ENCODE results near the gene LRIT3.
"Not testable (repeated sequence)": the region's sequence is repeated elsewhere in the genome, so short reads cannot be mapped to it uniquely, and the experiment has no call there.

The LRIT3 gene

DNA sequence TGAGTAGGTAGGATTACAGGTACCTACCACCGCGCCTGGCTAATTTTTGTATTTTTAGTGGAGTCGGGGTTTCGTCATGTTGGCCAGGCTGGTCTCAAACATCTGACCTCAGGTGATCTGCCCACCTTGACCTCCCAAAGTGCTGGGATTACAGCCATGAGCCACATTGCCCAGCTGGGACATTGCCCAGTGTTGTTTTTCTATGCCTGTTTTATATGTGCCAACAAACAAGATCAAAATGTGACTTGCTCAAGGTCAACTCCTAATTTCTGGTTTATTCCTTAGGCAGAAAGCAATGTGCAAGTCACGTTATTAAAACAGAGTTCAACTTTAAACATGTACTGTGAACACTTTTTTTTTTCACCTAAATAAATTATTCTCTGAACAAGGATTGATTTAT is 2.7 kb downstream of the LRIT3 start:
- no peak for DNase-seq

DNA sequence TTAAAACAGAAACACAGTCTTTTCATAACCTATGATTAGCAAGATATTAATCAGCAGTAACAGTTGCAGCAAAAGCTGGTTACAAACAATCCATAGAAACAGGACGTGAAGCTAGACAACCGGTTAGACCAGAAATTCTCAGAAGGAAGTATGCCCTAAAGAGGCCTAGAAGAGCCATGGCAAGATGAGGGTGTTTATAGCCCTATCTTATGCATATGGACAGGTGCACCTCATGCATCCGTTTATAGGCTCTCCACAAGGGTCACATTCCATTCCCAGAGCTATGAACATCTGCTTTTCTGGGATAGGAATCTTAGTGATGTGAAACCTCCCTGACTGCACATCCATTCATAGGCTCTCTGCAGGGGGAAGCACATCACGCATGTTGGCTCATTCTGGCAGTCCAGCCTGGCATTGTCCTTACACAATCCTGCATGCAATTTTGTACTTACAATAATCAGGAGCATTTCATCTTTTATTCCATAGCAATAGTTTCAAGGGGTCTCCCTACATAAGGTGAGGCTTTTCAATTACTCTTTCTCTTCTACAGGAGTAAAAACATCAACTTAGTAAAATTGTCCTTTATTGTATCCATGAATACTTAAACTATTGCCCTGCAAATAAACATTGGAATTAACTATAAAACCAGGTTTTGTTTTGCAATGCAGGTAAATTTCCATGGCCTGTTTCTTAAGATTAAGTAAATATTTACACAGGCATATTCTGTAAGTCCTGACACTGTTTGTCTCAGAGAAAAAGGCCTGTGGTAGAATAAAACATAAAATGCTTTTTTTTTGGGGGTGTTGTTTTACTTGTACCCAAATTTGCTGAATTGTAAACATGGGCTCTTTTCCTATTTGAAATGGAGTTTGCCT is 11.8 kb downstream of the LRIT3 start:
- DNase-seq = not testable (repeated sequence)

DNA sequence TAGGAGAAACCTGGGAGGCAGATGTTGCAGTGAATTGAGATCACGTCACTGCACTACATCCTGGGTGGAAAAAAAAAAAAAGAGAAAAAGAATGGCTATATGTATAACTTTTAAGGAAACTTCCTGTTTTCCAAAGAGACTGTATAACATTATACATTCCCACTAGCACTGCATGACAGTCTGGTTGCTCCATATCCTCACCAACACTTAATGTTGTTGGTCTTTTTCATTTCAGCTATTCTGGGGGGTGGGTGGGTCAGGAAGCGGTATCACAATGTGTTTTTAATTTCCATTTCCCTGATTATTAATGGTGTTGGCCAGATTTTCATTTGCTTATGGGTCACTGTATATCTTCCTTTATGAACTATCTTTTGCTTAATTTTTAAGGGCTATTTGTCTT is 13.4 kb downstream of the LRIT3 start:
- DNase-seq = no peak

DNA sequence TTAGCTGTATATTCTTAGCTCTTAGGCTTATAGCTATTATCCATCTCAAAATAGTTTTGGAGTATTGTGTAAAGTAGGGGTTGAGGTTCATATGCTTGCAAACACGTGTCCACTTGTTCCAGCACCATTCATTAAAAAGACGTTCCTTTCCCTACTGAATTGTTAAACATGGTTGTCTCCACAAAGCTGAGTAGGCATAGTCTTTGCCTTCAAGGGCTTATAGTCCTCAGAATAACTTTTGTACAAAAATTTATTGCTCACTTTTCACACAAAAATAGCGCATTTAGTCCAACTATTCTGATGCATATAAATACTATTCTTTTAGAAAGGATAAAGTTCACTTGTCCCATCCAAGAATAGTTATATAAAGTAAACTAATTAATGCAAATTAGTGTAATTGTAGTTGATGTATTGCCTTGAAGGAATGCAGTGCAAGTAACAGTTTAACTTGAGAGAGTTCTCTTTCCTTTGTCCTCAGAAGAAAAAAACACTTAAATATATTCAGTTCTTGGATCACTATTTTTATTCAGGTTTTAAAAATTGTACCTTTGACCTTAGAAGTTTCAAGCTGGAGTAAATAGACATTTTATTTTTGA is 14.1 kb downstream of the LRIT3 start:
- peak; percentile 35 for DNase-seq

DNA sequence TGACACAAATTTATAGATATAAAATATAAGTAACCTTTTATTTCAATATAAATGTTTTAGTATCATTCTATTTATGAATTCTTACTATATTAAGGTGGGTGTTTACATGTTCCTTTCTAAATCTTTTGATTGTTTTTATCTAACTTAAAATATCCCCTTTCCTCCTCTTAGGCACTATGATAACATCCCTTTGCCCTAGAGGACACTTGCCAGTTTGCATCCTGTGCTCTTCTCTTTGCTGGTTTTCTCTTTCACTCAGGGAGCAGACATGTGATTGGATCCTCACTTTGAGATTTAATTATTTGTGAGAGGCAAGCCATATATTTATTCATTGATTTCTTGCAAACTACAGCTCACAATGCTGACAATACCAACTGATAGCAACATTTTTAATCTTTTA is 16.2 kb downstream of the LRIT3 start:
- DNase-seq = no peak

DNA sequence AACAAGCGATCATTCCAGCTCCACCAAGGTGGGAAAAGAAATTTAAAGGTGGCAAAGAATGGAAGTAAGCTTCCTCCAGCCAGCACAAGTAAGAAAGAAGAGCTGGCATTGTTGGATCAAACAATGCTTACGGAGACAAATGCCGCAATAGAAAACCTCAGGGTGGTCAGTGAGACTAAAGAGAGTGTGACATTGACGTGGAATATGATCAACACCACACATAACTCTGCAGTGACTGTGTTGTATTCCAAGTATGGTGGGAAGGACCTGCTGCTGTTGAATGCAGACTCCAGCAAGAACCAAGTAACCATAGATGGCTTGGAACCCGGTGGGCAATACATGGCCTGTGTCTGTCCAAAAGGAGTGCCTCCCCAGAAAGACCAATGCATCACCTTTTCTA is 22.2 kb downstream of the LRIT3 start:
- DNase-seq = no peak

DNA sequence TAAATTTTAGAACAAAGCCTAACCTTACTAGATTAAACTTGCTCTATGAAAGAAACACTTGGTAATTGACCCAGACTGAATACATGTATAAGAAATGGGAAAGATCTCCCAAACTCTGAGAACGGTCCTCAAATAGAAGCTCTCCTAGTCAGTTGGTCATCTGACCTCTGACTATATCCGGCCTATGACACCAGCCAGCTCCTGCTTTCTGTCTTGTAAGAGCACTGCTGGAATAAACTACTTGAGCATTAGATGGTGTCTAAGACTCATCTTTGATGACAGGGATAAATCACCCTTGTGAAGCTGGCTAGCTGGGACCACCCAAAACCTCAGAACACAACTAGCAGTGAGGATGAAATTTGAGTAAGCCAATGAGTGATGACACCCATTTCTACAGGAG is 24.2 kb downstream of the LRIT3 start:
- DNase-seq = no peak

DNA sequence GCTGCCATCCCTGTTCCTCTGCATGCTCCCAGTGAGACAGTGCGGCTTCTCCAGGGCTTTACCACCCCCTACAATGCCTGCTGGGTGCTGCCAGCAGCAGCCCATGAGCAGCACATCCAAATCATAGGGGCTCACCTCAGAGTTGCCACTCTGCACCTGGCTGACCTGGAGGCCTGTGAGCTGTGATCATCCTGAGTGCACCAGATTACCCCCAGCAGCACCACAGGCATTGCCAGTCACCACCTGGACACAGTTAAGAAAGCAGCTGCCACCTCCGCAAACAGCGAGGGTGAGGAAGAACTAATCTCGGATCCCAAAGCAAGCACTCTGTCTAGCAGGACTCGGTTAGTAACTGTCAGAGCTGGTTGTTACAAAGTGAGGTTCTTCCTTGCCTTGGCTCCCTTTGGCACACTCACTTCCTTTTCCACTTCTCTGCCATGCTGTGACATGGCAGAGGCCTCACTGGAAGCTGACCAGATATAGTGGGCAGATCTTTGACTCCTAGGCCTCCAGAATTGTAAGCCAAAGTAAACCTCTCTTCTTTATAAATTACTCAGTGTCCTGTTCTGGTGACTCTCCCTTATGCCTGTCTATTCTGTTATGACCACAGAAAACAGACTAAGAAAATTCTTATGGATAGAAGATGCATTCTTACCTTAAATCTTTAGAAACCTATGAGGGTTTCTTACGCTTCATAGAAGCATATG is 25.2 kb downstream of the LRIT3 start:
- DNase-seq = no peak

DNA sequence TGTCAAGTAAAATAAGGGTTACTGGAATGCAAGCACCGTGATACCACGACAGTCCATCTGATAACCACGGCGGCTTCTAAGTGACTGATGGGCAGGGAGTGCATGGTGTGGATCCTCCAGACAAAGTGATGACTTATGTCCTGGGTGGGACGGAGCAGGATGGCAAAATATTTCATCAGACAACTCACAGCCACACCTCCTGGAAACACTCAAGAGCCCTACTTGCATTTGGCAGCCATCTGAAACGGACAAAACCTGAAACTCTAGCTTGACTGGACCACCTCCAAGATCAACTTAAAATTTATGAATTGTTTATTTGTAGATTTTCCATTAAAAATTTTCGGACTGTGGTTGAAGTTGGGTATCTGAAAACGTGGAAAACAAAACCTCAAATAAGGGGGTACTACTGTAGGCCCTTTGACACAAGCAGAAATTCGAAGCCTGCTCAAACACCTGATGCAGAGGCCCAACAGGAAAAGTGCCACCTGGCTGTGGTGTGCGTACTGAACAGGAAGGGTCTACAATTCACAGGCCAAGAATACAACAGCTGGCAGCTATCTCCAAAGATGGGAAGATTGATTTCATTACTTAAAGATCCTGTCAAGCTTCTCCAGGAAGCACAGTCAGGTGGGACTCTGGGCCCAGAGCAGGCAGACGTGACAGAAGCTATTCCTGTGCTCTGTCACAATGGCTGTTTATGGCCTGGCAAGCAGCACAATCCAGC is 26.0 kb downstream of the LRIT3 start:
- no peak for DNase-seq

DNA sequence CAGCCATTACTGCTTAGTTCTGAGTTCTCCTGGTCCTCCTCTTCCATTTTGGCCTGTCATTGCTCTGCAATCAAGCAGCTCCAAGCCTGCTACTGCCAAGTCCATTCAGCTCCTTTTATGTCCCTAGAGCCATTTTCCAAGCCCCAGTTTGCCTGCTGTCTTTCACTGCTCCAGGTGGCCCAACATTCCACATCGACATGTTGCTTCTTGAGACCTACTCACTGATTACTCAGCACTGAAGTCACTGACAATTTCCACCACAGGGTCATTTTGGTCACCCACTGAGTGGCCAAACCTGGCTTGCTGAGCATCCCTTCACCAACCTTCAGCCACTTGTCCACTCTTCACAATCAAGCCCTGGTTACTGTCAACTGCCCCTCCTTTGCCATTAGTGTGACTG is 27.2 kb downstream of the LRIT3 start:
- DNase-seq = no peak

DNA sequence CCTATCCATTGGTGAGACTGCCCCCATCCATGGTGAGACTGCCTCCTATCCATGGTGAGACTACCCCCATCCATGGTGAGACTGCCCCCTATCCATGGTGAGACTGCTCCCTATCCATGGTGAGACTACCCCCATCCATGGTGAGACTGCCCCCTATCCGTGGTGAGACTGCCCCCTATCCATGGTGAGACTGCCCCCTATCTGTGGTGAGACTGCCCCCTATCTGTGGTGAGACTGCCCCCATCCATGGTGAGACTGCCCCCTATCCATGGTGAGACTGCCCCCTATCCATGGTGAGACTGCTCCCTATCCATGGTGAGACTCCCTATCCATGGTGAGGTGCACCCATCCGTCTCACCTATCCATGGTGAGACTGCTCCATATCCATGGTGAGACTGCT is 27.6 kb downstream of the LRIT3 start:
- not testable (repeated sequence) for DNase-seq

DNA sequence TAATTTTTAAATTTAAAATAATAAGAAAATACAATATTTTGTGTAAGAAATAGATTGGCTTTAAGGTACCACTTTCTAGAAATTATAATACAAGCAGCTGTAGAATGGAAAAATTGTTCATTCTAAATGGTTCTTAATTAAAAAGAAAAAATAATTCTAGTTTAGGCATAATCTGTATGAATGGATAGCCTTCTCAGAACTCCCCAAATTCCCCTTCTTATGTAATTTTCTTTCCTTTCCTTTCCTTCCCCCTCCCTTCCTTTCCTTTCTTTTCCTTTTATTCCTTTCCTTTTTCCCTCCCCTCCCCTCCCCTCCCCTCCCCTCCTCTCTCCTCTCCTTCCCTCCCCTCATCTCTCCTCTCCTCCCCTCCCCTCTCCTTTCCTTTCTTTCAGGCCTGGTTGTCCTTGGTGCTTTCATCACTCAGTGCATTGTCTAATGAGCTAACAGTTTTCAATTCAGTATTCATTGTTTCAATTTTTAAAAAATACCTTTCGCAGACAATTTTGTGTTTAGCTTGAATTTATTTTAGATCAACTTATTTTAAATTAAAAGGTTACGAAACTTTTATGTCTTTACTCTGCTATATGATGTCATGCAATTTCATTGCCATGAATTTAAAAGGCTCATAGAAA is 28.8 kb downstream of the LRIT3 start:
- DNase-seq = no peak

DNA sequence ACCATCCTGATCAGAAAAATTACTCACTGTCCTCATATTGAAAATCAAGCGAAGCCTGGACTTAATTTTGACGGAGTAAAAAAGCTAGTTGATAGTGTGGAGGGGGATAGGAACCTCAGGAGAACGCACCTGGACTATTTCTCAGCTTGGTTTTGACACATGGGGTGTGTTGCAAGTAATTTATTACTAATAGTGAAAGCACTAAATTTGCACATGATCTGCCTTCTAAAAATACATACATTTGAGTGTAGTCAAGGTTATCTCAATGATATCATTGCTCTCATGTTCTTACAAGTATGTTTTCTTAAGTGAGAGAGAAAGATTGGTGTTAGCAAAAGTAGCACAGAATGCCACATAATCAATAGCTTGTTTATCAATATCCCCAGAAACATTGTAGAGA is 29.5 kb downstream of the LRIT3 start:
- no peak for DNase-seq

DNA sequence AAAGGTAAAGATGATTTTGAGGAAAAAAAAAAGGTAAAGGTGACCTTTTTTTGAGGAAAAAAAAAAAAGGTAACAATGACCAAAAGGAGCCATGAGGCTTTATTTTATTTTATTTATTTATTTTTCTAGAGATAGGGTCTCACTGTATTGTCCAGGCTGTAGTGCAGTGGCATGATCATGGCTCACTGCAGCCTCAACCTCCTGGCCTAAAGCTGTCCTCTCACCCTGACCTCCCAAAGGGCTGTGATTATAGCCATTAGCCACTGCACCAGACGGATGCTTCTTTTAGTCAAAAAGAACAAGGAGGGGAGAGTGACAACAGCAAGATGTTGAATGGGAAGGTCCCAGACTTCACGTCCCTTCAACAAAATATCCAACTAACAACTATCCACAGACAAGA is 30.4 kb downstream of the LRIT3 start:
- DNase-seq = no peak

DNA sequence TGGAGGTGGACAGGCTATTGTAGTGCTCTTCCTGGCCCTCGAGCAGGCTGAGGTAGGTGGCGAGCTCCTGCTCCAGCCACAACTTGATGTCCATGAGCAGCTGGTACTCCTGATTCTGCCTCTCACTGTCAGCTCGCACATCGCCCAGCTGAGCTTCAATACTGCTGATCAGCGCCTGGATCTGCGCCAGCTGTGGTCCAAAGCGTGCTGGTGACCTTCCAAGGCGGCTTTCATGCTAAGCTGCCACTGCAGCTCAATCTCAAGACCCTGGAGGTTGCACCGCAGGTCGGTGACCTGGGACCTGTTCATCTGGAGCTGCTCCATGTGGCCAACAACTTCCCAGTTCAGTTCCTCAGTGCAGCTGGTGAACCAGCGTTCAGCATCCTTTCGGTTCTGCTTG is 31.2 kb downstream of the LRIT3 start:
- DNase-seq = no peak

DNA sequence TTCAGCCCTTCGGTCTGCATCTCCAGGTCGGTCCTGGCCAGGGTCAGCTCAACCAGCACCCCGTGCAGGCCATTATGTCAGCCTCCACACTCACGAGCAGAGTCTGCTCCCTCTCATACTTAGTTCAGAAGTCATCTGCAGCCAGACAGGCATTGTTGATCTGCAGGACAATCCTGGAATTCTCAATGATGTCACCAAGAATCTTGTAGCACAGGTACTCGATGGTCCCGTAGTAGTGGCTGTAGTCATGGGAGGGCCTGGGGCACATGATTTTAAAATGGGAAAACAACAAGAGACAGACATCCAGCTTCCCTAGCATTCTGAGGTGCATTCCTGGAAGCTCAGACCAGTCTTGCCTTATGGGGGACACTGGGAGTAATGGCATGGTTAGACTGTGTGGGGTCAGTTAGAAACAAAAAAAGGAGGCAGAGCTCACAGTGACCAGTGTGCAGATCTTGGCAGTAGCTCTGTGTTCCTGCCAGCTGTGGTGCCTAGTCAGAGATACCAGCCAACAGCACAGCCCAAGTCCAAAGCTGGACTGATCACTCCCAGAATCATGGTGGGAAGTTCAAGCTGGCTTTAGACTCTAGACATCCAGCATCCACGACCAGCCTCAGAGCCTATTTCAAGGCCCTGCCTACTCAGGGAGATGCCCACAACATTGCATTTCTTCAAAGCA is 31.9 kb downstream of the LRIT3 start:
- DNase-seq = no peak

DNA sequence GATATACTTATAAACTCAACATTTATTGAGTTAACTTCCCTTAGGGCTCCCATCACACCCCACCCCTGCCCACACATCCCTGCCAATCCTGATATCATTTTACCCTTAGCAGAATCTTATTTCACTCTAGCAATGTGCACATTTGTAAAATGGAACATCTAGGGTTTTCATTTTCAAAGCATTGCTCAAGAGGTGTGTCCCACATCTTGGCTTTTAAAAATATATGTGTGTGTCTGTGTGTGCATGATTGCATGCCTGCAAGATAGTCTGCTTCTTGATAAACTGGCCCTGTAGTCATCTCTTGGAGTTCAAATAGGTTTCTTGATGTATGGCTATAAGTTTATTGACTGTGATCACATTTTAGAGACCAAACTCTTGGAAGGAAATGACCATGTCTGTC is 38.4 kb downstream of the LRIT3 start:
- DNase-seq = no peak

DNA sequence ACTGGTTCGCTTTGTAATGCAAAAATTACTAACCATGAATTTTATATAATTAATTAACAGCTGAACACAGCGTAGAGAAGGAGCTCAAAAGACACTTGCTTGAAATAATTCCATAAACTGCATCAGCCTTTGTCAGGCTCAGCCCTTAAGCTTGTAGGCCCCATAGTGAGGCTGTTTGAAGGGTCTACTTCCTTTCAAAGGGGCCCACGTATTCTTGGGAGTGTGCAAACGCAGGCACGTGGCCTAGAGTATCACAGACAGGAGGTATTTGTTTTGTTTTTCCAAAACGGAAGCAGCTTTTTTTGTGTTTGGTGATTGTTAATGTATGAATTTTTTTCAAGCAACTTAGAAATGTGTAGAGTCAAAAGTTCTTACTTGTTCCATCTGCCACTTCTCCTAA is 39.2 kb downstream of the LRIT3 start:
- DNase-seq = no peak

DNA sequence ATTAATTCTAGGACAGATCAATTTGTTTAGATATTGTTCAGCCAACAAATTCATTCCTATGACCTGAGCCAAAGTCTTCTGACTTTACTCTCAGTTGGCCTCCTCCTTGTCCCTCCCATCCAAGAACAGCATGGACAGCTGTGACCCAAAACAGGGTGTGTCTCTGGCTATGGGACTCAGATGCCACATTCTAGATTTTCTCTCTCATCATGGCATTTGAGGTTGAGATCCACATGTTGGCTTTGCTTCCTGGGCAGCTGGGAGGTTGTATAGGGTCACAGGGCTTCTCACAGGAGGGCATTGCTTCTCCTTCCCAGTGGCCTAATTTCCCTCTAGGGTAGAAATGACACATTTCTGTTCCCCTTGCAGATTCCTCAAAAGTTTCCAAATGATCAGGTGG is 42.2 kb downstream of the LRIT3 start:
- DNase-seq = no peak

DNA sequence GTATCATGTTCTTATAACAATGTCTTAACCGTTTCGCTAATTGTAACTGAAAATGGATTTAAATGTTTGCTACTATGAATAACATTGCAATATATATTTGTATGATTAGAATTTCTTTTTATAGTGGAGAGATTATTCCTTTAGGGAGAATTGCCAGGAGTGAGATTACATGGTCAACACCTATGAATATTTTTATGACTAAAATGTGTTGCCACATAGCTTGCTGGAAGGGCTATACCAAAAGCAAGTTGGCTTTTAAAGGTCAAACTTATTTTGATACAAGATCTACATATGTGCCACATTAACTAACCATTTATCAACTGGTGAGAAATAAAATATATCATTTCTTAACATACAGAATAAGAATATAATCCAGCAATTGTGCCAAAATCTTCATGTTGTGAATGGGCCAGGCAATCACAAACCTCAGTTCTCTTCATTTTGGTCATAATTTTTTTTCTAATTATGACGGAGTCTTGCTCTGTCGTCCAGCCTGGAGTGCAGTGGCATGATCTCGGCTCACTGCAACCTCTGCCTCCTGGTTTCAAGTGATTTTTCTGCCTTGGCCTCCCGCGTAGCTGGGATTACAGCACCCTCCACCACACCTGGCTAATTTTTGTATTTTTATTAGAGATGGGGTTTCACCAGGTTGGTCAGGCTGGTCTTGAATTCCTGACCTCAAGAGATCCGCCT is 54.8 kb downstream of the LRIT3 start:
- DNase-seq = no peak

DNA sequence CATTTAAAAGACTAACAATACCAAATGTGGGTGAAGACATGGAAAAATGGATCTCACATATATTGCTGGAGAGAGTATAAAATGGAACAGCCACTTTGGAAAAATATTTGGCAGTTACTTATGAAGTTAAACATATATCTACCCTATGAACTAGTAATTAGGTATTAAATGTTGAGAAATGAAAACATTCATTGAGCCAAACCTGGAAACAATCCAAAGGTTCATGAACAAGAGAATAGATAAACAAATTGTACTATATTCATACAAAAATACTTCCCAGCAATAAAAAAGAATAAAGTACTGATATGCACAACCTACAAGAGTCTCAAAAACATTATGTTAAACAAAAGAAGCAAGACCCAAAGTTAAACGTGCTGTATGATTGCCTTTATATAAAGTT is 60.8 kb downstream of the LRIT3 start:
- DNase-seq = no peak

DNA sequence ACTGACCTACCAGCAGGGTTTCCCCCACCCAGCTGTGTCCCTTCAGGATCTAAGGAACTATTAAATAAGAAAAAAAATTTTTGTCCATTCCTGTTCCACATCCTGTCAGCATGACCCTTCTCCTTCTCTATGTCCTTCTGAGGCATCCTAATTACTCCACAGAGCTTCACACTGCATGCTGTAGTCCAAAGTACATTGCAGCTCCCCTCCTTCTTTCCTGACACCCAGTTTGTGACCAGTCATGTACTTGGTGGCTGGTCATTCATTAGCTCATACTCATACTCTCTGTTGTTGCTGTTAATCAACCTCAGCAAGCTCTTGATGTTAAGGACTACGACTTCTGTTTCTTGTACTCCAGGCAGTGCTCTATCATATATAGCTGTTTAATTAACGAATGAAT is 62.3 kb downstream of the LRIT3 start:
- no peak for DNase-seq

All from eye (tissue), 1 donor.